BLaER1 (cell line): ENCODE data around the gene ZNFX1.
"Not testable (repeated sequence)": the region's sequence is repeated elsewhere in the genome, so short reads cannot be mapped to it uniquely, and the experiment has no call there.

Experiments
- H3K27ac ChIP-seq: shearing (Covaris generic); formaldehyde crosslinking; 2 replicates; pipeline ENCODE4 v1.8.1; 2022
- H3K27me3 ChIP-seq: shearing (Covaris generic); formaldehyde crosslinking; 2 replicates; pipeline ENCODE4 v1.8.1; 2022
- H3K36me3 ChIP-seq: shearing (Covaris generic); formaldehyde crosslinking; 2 replicates; pipeline ENCODE4 v1.8.1; 2022
- H3K4me1 ChIP-seq: shearing (Covaris generic); formaldehyde crosslinking; 2 replicates; pipeline ENCODE4 v1.8.1; 2022
- H3K4me2 ChIP-seq: shearing (Covaris generic); formaldehyde crosslinking; 2 replicates; pipeline ENCODE4 v1.8.1; 2022
- H3K4me3 ChIP-seq: shearing (Covaris generic); formaldehyde crosslinking; 2 replicates; pipeline ENCODE4 v1.8.1; 2022
- H3K9ac ChIP-seq: shearing (Covaris generic); formaldehyde crosslinking; 2 replicates; pipeline ENCODE4 v1.8.1; 2022
- H3K9me3 ChIP-seq: shearing (Covaris generic); formaldehyde crosslinking; 2 replicates; pipeline ENCODE4 v1.8.1; 2022
- H4K20me1 ChIP-seq: shearing (Covaris generic); formaldehyde crosslinking; 2 replicates; pipeline ENCODE4 v1.8.1; 2022
- Cebpa-rat ChIP-seq: shearing (Covaris generic); IDR thresholded peaks from 2 replicates; pipeline ENCODE4 v1.8.1; 2022

The ZNFX1 gene

DNA sequence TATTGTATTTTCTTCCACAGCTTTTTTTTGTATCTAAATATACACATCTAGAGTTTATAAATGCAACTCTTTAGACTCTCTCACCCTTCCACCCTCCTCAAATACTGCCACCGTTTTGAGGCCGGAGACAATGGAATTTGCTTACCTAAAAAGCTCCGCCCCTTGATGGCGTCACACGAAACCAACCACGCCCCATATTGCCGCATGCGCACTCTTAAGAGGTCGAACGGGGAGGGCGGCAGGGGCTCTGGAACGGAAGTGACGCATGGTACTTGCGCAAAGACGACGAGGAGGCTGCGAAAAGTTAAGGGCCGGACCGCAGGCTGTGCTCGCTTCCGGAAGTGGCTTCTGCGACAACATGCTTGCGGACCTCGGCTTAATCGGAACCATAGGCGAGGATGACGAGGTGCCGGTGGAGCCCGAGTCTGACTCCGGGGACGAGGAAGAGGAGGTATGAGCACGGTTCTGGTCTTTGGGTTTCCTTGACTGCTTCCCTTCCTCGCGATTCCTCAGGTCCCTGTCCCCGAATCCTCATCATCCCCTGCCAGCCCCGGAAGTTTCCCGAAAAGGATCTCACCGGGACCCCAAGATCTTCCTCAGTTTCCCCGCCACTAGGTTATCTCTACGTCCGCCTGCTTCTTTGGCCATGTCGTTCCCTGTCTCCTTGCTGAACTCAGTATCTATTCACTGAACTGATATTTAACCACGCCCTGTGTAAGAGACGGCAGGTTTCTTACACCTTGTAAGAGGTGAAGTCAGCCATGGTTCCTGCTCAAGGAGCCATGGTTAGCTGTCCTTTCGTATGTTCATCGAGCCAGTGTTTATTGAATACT is 58.5 kb downstream of the ZNFX1 start, which contains the start of gene DDX27:
Gene DDX27, plus strand, starts transcription at position 326 of the 833 bp plus-strand sequence. Its CDS starts 33 bp downstream, at position 359.
- H4K20me1 ChIP-seq = peaks cover 7% of the 10 kb centered on the region; the same call in 1 of the 2 replicates
- peak; percentile 79 for TF ChIP-seq Cebpa-rat
- H3K36me3 ChIP-seq = peaks cover 41% of the 10 kb centered on the region
- H3K4me2 ChIP-seq = peak within 1 kb of the TSS; percentile 83
- H3K4me1 ChIP-seq = peaks cover 24% of the 10 kb centered on the region
- H3K9me3 ChIP-seq = no peaks in the 10 kb centered on the region
- H3K9ac ChIP-seq = peak within 1 kb of the TSS; percentile 92
- H3K4me3 ChIP-seq = peak within 1 kb of the TSS; percentile 87
- H3K27me3 ChIP-seq = no peaks in the 10 kb centered on the region
- H3K27ac ChIP-seq = peak within 1 kb of the TSS; percentile 91

DNA sequence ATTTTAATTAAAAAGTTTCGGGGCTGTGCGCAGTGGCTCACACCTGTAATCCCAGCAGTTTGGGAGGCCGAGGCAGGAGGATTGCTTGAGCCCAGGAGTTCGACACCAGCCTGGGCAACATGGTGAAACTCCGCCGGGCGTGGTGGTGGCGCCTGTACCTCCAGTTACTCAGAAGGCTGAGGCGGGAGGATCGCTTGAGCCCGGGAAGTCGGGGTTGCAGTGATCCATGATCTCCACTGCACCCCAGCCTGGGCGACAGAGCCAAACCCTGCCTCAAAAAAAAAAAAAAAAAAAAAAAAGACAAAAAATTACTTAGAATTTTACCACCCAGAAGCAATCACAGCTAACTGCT is 59.1 kb downstream of the ZNFX1 start:
- Histone ChIP-seq H3K4me3 (peak overlapping the region; percentile 87), H3K4me1 (peaks cover 24% of the 10 kb centered on the region), H3K4me2 (peak overlapping the region; percentile 62), H3K9ac (peak overlapping the region; percentile 30; the same call in 1 of the 2 replicates), H3K36me3 (peaks cover 35% of the 10 kb centered on the region), H3K27ac (peak overlapping the region; percentile 91)
- not testable (repeated sequence) for H3K27me3 ChIP-seq, H3K9me3 ChIP-seq, H4K20me1 ChIP-seq

DNA sequence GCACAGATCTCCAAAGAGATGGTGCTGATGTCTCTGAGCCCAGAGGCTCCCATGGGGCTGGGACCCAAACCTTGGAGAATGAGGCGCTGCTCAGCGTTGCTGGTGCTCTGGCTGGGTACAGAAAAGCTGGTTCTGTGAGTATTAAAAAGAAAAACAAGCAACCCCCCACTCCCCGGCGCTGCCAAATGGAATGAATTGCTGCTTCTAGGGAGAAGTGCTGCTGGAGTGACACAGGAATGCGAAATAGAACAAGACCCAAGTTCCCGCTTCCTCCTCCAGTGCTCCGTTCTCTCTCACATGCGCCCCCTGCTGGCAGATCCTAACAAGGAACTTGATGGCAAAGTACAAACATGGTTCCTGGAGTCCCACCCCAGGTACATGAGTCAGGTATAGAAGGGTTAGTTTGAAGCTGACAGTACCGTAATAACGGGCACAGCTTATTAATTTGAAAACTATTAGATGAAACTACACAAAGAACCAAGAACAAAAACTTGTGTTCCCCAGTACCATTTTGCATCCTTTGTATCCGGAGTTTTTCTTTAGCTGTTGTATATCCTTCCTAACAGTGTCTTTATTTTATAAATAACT is 60.8 kb downstream of the ZNFX1 start:
- Histone ChIP-seq H3K27ac (no peak overlapping the region), H3K36me3 (peaks cover 19% of the 10 kb centered on the region), H3K27me3 (no peaks in the 10 kb centered on the region), H3K9ac (no peak overlapping the region), H3K4me1 (peaks cover 24% of the 10 kb centered on the region), H3K4me2 (peak overlapping the region; percentile 70), H3K4me3 (no peak overlapping the region), H4K20me1 (peaks cover 7% of the 10 kb centered on the region; the same call in 1 of the 2 replicates), H3K9me3 (peaks cover 2% of the 10 kb centered on the region; the same call in 1 of the 2 replicates)
- no peak for TF ChIP-seq Cebpa-rat

DNA sequence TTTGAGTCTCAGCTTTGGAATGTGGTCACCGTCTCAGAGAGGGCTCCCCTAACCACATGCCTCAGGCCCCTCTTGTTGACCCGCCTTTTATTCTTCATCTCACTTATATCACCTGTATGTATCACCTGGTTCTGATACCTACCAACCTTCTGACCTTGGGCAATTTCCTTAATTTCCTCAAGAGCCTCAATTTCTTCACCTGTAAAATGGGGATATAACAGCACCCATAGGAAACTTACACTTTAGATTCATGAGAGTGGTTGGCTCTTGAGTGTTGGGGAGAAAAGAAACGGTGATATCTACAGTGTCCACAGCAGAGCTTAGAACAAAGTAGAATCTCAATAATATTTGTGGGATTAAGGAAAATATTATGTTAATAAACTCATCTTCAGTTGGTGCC is 62.6 kb downstream of the ZNFX1 start:
- H3K27ac ChIP-seq = no peak overlapping the region
- no peak overlapping the region for H3K4me3 ChIP-seq
- H3K36me3 ChIP-seq = peaks cover under 1% of the 10 kb centered on the region; the same call in 1 of the 2 replicates
- H4K20me1 ChIP-seq = peaks cover 2% of the 10 kb centered on the region; the same call in 1 of the 2 replicates
- H3K27me3 ChIP-seq = no peaks in the 10 kb centered on the region
- H3K4me1 ChIP-seq = peaks cover 15% of the 10 kb centered on the region
- TF ChIP-seq Cebpa-rat = no peak
- no peak overlapping the region for H3K4me2 ChIP-seq
- H3K9me3 ChIP-seq = peaks cover 20% of the 10 kb centered on the region
- H3K9ac ChIP-seq = no peak overlapping the region

DNA sequence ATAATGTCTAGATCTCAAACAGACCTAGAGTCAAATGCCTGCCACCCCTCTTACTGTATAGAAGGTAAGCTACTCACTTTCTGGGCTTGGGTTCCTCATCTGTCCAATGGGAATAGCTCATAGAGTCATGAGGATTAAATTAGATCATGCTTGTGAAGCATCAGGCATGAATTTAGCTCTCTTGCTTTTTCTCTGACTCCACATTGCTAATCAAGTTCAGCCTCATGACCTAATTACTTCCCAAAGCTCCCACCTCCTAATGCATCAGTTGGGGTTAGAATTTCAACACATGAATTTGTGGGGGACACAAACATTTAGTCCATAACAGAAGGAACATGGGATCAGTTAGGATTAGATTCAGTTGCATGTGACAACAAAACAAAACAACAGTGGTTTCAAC is 63.3 kb downstream of the ZNFX1 start:
- Histone ChIP-seq H3K27ac (no peak overlapping the region), H3K36me3 (no peaks in the 10 kb centered on the region), H4K20me1 (no peaks in the 10 kb centered on the region), H3K27me3 (no peaks in the 10 kb centered on the region), H3K9ac (no peak overlapping the region), H3K4me2 (no peak overlapping the region), H3K4me3 (no peak overlapping the region), H3K4me1 (peaks cover 10% of the 10 kb centered on the region), H3K9me3 (peaks cover 27% of the 10 kb centered on the region)
- TF ChIP-seq Cebpa-rat = no peak

DNA sequence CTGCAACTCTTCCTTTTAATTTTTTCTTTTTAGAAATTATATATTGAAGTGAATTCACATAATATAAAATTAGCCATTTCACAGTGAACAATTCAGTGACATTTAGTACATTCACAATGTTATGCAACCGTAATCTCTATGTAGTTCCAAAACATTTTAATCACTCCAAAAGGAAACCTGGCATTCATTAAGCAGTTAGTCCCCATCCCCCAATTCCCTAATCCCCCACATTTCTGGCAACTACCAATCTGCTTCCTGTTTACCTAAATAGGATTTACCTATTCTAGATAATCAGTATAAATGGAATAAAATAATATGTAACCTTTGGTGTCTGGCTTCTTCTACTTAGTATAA is 67.1 kb downstream of the ZNFX1 start:
- Histone ChIP-seq H3K27me3 (no peaks in the 10 kb centered on the region), H4K20me1 (no peaks in the 10 kb centered on the region), H3K9me3 (peaks cover 39% of the 10 kb centered on the region), H3K9ac (no peak overlapping the region), H3K36me3 (no peaks in the 10 kb centered on the region), H3K4me1 (no peaks in the 10 kb centered on the region), H3K4me2 (no peak overlapping the region), H3K27ac (no peak overlapping the region), H3K4me3 (no peak overlapping the region)
- no peak for TF ChIP-seq Cebpa-rat

DNA sequence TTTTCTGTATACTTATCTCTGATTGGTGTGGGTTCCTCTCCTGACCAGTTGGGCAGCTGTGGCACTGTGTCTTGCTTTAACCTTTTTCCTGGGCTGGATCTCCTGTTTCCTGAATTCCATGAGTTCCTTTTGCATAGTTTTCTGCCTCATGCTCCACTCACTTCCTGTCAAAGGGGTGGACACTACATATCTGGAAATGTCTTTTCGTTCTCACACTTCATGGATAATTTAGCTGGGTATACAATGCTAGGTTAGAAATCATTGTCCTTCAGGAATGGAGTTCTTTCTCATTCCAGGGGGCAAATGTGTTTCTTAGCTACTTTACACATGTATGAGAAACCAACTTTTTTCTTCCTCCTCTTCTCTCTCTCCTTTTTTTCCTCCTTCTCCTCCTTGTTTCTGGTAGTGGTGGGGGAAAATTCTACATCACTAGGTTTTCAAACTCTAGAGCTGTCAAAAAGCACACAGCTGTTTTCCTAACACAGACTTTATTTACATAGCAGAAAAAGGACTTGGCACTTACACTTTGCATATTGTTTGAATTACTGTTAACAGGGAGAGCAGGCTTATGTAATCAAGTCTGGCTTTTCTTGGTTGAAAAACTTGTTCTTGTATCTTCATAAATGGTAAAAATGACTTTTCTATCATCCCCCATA is 67.6 kb downstream of the ZNFX1 start:
- no peak for TF ChIP-seq Cebpa-rat
- Histone ChIP-seq H3K27me3 (no peaks in the 10 kb centered on the region), H3K4me3 (no peak overlapping the region), H3K4me1 (no peaks in the 10 kb centered on the region), H3K9ac (no peak overlapping the region), H3K9me3 (peaks cover 39% of the 10 kb centered on the region), H3K27ac (no peak overlapping the region), H4K20me1 (no peaks in the 10 kb centered on the region), H3K4me2 (no peak overlapping the region), H3K36me3 (no peaks in the 10 kb centered on the region)

DNA sequence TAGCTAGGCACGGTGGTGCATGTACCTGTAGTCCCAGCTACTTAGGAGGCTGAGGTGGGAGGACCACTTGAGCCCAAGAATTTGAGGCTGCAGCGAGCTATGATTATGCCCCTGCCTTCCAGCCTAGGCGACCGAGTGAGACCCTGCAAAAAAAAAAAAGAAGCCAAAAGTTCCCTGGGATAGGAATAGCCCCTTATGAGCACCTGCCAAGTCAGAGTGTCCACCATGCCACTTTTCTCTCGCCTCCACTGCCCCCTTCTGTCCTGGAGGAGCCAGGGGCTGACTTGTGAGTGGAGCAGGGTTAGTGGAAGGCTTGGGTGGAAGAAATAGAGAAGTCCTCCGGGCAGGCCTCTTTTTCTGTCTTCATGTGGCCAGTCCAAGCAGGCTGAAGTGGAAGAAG is 70.8 kb downstream of the ZNFX1 start:
- Histone ChIP-seq H3K4me1 (no peaks in the 10 kb centered on the region), H3K4me3 (no peak overlapping the region), H3K36me3 (no peaks in the 10 kb centered on the region), H3K4me2 (no peak overlapping the region), H3K27me3 (no peaks in the 10 kb centered on the region), H3K9me3 (peaks cover 37% of the 10 kb centered on the region), H3K9ac (no peak overlapping the region), H4K20me1 (no peaks in the 10 kb centered on the region), H3K27ac (no peak overlapping the region)
- TF ChIP-seq Cebpa-rat = no peak

DNA sequence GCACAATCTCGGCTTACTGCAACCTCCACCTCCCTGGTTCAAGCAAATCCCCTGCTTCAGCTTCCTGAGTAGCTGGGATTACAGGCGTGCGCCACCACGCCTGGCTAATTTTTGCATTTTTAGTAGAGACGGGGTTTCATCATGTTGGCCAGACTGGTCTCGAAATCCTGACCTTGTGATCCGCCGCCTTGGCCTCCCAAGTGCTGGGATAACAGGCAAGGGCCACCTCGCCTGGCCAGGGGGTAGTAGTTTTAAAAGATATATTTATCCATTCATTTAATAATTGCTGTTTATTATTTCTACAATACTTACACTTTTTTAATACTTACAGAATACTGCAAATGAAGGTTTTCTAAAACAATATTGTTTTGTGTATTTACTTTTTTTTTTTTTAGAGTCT is 74.1 kb downstream of the ZNFX1 start:
- Histone ChIP-seq H4K20me1 (no peaks in the 10 kb centered on the region), H3K9ac (no peak overlapping the region), H3K27ac (no peak overlapping the region), H3K4me2 (no peak overlapping the region), H3K4me3 (no peak overlapping the region), H3K27me3 (no peaks in the 10 kb centered on the region), H3K9me3 (0 out of 2 replicates have a peak, but pooled peaks cover 3% of the 10 kb centered on the region), H3K4me1 (no peaks in the 10 kb centered on the region), H3K36me3 (no peaks in the 10 kb centered on the region)
- TF ChIP-seq Cebpa-rat = no peak

DNA sequence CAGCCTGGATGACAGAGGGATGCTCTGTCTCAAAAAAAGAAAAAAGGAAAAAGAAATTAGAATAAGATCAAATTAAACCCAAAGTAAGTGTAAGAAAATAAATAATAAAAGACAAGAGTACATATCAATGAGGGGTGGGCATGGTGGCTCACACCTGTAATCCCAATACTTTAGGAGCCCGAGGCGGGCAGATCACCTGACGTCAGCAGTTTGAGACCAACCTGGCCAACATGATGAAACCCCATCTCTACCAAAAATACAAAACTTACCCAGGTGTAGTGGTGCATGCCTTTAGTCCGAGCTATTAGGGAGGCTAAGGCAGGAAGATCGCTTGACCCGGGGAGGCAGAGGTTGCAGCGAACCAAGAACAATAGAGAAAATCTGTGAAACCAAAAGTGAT is 74.8 kb downstream of the ZNFX1 start:
- 0 out of 2 replicates have a peak, but pooled peaks cover 3% of the 10 kb centered on the region for H3K9me3 ChIP-seq
- TF ChIP-seq Cebpa-rat = no peak
- H3K36me3 ChIP-seq = no peaks in the 10 kb centered on the region
- H3K4me3 ChIP-seq = no peak overlapping the region
- no peaks in the 10 kb centered on the region for H3K4me1 ChIP-seq
- no peaks in the 10 kb centered on the region for H4K20me1 ChIP-seq
- H3K27ac ChIP-seq = no peak overlapping the region
- H3K9ac ChIP-seq = no peak overlapping the region
- H3K4me2 ChIP-seq = no peak overlapping the region
- H3K27me3 ChIP-seq = no peaks in the 10 kb centered on the region
